ENCODE results near the gene SUPT6H.
"Not testable (repeated sequence)": the region's sequence is repeated elsewhere in the genome, so short reads cannot be mapped to it uniquely, and the experiment has no call there.

SUPT6H gene

GRCh38 chr17:28648698-28649097 lies 13.3 kb upstream of the SUPT6H start:
- no peak for DNase-seq

GRCh38 chr17:28655160-28655559 lies 6.8 kb upstream of the SUPT6H start:
- no peak for DNase-seq

GRCh38 chr17:28657756-28658155 lies 4.2 kb upstream of the SUPT6H start:
- no peak for DNase-seq

- DNase-seq = not testable (repeated sequence)
Observed at GRCh38 chr17:28658342-28658741, 3.7 kb upstream of the SUPT6H start.

- not testable (repeated sequence) for DNase-seq
Observed at GRCh38 chr17:28658766-28659496, 3.1 kb upstream of the SUPT6H start.

GRCh38 chr17:28659497-28659881 lies 2.5 kb upstream of the SUPT6H start:
- not testable (repeated sequence) for DNase-seq

- DNase-seq = no peak
Observed at GRCh38 chr17:28662527-28662829, 473 bp downstream of the SUPT6H start.

GRCh38 chr17:28663723-28664122 lies 1.7 kb downstream of the SUPT6H start:
- DNase-seq = no peak

GRCh38 chr17:28665994-28666393 lies 4.0 kb downstream of the SUPT6H start:
- DNase-seq = no peak

GRCh38 chr17:28667870-28668269 lies 5.9 kb downstream of the SUPT6H start:
- no peak for DNase-seq

GRCh38 chr17:28669918-28670317 lies 7.9 kb downstream of the SUPT6H start:
- no peak for DNase-seq

- DNase-seq = no peak
Observed at GRCh38 chr17:28675490-28675889, 13.5 kb downstream of the SUPT6H start.

GRCh38 chr17:28675980-28676379 lies 14.0 kb downstream of the SUPT6H start:
- DNase-seq = no peak

- no peak for DNase-seq
Observed at GRCh38 chr17:28682655-28683054, 20.6 kb downstream of the SUPT6H start.

GRCh38 chr17:28684963-28685362 lies 23.0 kb downstream of the SUPT6H start:
- peak in 11 of 14 donors; percentile 43 to 75 (median 58) for DNase-seq

- no peak for DNase-seq
Observed at GRCh38 chr17:28685366-28685765, 23.4 kb downstream of the SUPT6H start.

GRCh38 chr17:28686296-28686695 lies 24.3 kb downstream of the SUPT6H start:
- DNase-seq = no peak

GRCh38 chr17:28688481-28688880 lies 26.5 kb downstream of the SUPT6H start:
- DNase-seq = no peak

GRCh38 chr17:28689011-28689410 lies 27.0 kb downstream of the SUPT6H start:
- DNase-seq = no peak

GRCh38 chr17:28693869-28694268 lies 31.9 kb downstream of the SUPT6H start:
- peak in 7 of 14 donors; percentile 10 to 62 (median 32) for DNase-seq

- no peak for DNase-seq
Observed at GRCh38 chr17:28698253-28698941, 36.4 kb downstream of the SUPT6H start.

GRCh38 chr17:28700278-28700677 lies 38.3 kb downstream of the SUPT6H start:
- DNase-seq = no peak

- no peak for DNase-seq
Observed at GRCh38 chr17:28700830-28701492, 39.0 kb downstream of the SUPT6H start.

All from C1 segment of cervical spinal cord (tissue), 14 donors.